Activated CD8-positive, alpha-beta T cell treated with anti-CD3 and anti-CD28 coated beads for 36 hours (primary cell): Measurements from ENCODE around the gene SENP1. TPM values are rescaled to one million over a fixed set of nuclear protein-coding genes. Genes with fewer than 3 reads are reported as not detected.

Experiments used
- ATAC-seq: fragments of 200-7000 bp; cut with Tn5 transposase; one replicate; pipeline ENCODE4 v1.10.0; 2021; ENCODE audit warnings: mild to moderate bottlenecking, moderate library complexity
- CTCF ChIA-PET: fragments of 350-600 bp; sonication (Branson Sonifier 250); formaldehyde crosslinking; loops from one replicate; lab custom pipeline; 2021; ENCODE audit warnings: antibody characterized with exemption; lab: Charles Lee
- POLR2A ChIA-PET: fragments of 350-600 bp; sonication (Branson Sonifier 250); formaldehyde crosslinking; loops from one replicate; lab custom pipeline; 2021; ENCODE audit warnings: antibody characterized with exemption; lab: Charles Lee
- DNase-seq: peaks from one replicate; pipeline ENCODE4 v3.0.0-alpha.2; 2020
- H3K27ac Mint-ChIP-seq: one replicate; pipeline ENCODE4 v1.8.0; 2021; ENCODE audit warnings: mild to moderate bottlenecking, mixed read lengths
- H3K27me3 Mint-ChIP-seq: one replicate; pipeline ENCODE4 v1.8.0; 2021; ENCODE audit warnings: mixed read lengths
- H3K36me3 Mint-ChIP-seq: one replicate; pipeline ENCODE4 v1.8.0; 2021; ENCODE audit warnings: low read depth, mixed read lengths
- H3K4me1 Mint-ChIP-seq: one replicate; pipeline ENCODE4 v1.8.0; 2021; ENCODE audit warnings: low read depth, mixed read lengths
- H3K4me3 Mint-ChIP-seq: one replicate; pipeline ENCODE4 v1.8.0; 2021; ENCODE audit warnings: mild to moderate bottlenecking, moderate library complexity, mixed read lengths
- H3K9me3 Mint-ChIP-seq: one replicate; pipeline ENCODE4 v1.8.0; 2021; ENCODE audit warnings: mixed read lengths
- intact Hi-C: fragments of 100-400 bp; cut with micrococcal nuclease; formaldehyde crosslinking; loops from one replicate; pipeline ENCODE4 v1.10.0; 2022
- total RNA-seq, 2 experiments: library from RNA; stranded (reverse); gene quantifications; one replicate each; pipeline ENCODE4 v1.2.3, GENCODE V29; 2021
- TF ChIP-seq, protein P1 (sequence below): fragments of 200-600 bp; IDR thresholded peaks from one replicate; pipeline ENCODE4 v1.8.0; 2022; ENCODE audit warnings: antibody characterized with exemption, mild to moderate bottlenecking

Gene SENP1
- total RNA-seq, 2 experiments from 2014 or later, result 39.8 to 40.2 TPM

DNA sequence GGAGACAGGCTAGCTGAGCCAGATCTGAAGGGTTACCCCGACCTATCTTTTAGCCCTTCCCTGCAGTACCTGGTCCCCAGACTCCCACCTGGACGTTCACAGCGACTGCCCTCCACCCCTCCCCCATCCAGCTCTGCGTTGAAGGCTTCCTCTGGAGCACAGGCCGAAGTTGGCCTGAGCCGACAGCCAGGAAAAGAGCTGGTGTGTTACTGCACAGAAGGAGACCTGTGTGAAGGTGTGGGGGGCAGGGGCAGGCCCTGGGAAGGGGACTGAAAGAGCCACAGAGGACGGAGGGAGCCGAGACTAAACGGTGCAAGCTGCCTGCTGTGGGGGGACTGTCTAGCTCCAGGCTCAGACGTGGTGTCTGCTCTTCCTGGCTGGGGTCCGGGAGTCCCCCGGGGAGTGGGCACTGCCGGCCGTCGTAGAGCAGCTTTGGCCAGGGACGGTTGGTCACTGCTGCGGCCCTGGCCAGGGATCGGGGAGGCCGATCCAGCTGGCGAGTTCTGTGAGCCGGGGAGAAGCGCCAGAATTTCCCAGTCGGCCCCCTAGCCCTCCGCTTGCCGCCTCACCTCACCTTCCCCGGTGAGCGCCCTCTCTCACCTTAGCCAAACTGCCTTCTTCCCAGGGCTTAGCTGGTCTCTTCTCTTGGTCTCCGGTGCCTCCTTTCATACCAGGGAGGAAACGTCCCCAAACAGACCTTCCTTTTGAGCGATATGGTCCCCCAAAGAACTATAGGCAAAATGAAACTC is 100.7 kb downstream of the SENP1 start:
- CTCF ChIA-PET, result interaction anchor here (0.9 to 1.8 kb wide), 5 partner anchors 14 to 1087 kb away, joined by 3 to 5 read pairs (median 3); no protein-coding TSS in a partner anchor
- no peak overlapping the region for H3K27ac Mint-ChIP-seq
- TF ChIP-seq, protein P1, sequence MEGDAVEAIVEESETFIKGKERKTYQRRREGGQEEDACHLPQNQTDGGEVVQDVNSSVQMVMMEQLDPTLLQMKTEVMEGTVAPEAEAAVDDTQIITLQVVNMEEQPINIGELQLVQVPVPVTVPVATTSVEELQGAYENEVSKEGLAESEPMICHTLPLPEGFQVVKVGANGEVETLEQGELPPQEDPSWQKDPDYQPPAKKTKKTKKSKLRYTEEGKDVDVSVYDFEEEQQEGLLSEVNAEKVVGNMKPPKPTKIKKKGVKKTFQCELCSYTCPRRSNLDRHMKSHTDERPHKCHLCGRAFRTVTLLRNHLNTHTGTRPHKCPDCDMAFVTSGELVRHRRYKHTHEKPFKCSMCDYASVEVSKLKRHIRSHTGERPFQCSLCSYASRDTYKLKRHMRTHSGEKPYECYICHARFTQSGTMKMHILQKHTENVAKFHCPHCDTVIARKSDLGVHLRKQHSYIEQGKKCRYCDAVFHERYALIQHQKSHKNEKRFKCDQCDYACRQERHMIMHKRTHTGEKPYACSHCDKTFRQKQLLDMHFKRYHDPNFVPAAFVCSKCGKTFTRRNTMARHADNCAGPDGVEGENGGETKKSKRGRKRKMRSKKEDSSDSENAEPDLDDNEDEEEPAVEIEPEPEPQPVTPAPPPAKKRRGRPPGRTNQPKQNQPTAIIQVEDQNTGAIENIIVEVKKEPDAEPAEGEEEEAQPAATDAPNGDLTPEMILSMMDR, result no peak
- H3K27me3 Mint-ChIP-seq, result peaks cover 80% of the 10 kb centered on the region
- intact Hi-C loops, result no loop called here
- POLR2A ChIA-PET, result interaction anchor here (0.5 kb wide), 1 partner anchor 54 kb away, joined by 3 read pairs; no protein-coding TSS in a partner anchor
- DNase-seq, result no peak
- H3K4me3 Mint-ChIP-seq, result no peak overlapping the region
- ATAC-seq, result no peak
- peaks cover 30% of the 10 kb centered on the region for H3K4me1 Mint-ChIP-seq
- H3K36me3 Mint-ChIP-seq, result no peaks in the 10 kb centered on the region
- H3K9me3 Mint-ChIP-seq, result no peaks in the 10 kb centered on the region

DNA sequence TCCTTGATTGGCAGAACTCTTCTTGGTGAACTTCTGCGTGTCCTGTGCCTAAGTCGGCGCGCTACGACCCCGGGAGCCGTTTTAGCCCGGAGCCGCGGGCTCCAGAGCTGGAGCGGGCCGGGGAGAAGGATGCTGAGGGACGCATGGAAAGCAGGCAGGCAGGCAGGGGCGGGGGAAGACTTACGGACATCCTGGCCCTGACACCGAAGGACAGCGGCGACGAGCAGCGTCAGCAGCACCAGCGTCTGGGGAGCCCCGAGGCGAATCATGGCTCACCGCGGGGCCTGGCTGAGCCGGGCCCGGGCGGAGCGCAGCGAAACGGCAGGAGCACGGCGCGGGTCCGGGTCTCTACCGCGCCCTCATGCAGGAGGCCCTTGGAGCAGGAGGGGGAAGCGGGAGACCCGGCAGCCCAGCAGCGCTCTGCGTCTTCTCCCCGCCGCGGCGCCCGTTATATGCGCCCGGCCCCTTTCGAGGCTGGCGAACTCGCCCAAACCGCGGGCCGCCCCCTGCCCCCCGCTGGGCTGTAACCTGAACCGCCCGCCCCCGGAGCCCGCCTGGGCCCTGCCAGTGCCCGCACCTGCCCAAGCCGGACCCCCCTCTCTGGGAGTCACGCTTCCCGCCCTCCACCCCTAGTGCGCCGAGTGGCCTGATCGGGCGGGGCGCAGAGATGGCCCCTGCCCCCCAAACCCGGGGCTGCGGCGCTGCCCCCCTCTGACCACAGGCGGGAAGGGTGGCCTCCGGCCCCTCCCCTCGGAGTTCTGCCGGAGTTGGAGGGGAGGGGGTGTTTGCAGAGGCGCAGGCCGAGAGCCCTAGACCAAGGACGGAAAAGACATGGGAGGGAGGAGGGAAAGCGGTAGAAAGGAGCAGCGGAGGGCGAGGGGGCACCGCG is 101.6 kb downstream of the SENP1 start, which contains the start of gene COL2A1:
Gene COL2A1, minus strand, starts transcription at position 424 of the 889 bp plus-strand sequence. Its CDS starts 155 bp downstream, at position 269.
- Mint-ChIP-seq H3K27me3 (peaks cover 83% of the 10 kb centered on the region), H3K36me3 (no peaks in the 10 kb centered on the region), H3K4me1 (peaks cover 30% of the 10 kb centered on the region), H3K9me3 (no peaks in the 10 kb centered on the region), H3K27ac (no peak within 1 kb of the TSS), H3K4me3 (peak within 1 kb of the TSS; percentile 56)
- CTCF ChIA-PET, result interaction anchor here (0.9 to 1.3 kb wide), 5 partner anchors 12 to 1087 kb away, joined by 3 read pairs; no protein-coding TSS in a partner anchor
- POLR2A ChIA-PET, result interaction anchor here (0.5 kb wide), 1 partner anchor 53 kb away, joined by 3 read pairs; no protein-coding TSS in a partner anchor
- TF ChIP-seq, protein P1, result no peak
- intact Hi-C loops, result no loop called here
- peak; percentile 57 for ATAC-seq
- peak; percentile 47 for DNase-seq

DNA sequence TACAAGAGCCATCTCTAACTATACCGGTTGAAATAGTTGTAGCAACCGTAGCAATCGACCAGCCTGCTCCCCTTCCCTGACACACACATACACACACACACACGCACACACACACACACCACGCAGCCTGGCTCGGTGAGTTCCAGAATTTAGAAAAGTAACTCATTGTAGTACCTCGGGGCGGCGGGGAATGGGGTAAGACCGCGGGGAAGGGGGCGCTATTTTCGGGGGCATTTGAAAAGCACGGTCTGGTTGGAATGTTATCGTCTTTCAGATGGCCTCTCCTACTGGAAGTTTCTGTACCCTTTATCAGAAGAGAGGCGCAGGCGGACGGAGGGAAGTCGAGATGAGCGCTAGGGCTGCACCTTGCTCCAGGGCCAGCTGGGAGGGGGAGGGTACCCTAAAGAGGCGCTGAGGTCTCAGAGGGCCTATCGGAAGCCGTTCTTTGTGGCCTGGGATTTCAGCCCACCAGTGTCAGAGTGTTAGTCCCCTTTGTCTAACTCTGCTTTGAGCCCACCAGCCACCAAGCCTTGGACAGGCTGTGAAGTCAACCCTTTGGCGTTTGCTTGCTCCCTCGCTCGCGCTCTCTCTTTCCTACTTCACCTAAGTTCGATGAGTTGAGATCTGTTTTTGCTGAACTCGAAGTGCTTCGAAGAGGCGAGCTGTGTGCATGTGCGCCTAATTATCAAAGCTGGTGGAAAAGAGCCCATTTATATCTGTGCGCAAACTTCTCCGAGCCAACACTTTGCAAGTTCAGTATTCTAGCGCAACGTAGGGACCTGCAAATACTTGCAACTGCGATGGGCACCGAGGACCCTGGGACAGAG is 102.4 kb downstream of the SENP1 start:
- Mint-ChIP-seq H3K9me3 (no peaks in the 10 kb centered on the region), H3K4me3 (peak overlapping the region; percentile 56), H3K4me1 (peaks cover 30% of the 10 kb centered on the region), H3K27ac (no peak overlapping the region), H3K27me3 (peaks cover 85% of the 10 kb centered on the region), H3K36me3 (no peaks in the 10 kb centered on the region)
- peak; percentile 35 for DNase-seq
- ATAC-seq, result peak; percentile 22
- TF ChIP-seq, protein P1, result no peak
- POLR2A ChIA-PET, result no interaction called here
- intact Hi-C loops, result no loop called here
- CTCF ChIA-PET, result interaction anchor here (1.0 to 1.3 kb wide), 3 partner anchors 11 to 118 kb away, joined by 3 read pairs; no protein-coding TSS in a partner anchor

DNA sequence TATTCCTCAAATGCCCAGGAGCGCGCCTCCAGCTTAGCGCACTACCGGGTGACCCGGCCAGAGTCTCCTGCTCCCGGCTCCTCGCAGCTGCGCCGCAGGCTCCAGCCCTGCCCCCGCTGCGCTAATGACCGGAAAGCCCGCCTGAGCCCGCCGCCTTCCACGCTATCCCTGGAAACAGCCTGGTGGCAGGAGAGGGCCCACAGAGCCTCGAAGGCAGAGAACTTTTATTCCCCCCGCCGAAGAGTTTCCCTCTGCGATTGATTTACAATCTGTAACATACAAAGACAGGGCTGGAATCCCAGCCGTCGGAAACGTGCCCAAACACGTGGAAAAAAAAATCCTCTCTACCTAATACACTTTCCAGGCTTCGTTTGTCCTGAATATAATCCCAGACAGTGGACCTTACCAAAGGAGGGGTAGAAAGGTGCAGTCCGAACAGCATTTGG is 103.1 kb downstream of the SENP1 start:
- no peak for ATAC-seq
- peak overlapping the region; percentile 56 for H3K4me3 Mint-ChIP-seq
- TF ChIP-seq, protein P1, result no peak

More for the DNA sequence above, 103.1 kb downstream of the SENP1 start:
- H3K9me3 Mint-ChIP-seq, result no peaks in the 10 kb centered on the region
- H3K27me3 Mint-ChIP-seq, result peaks cover 87% of the 10 kb centered on the region
- H3K27ac Mint-ChIP-seq, result no peak overlapping the region
- POLR2A ChIA-PET, result interaction anchor here (1.5 kb wide), 1 partner anchor 157 kb away, joined by 3 read pairs; no protein-coding TSS in a partner anchor
- peaks cover 30% of the 10 kb centered on the region for H3K4me1 Mint-ChIP-seq
- H3K36me3 Mint-ChIP-seq, result no peaks in the 10 kb centered on the region
- intact Hi-C loops, result no loop called here
- CTCF ChIA-PET, result interaction anchor here (1.0 kb wide), 1 partner anchor 40 kb away, joined by 4 read pairs; the partner anchor contains the start of gene TMEM106C
- no peak for DNase-seq
